NOMO-1 (cell line): ENCODE measurements around the gene KRTAP13-4.
A peak's percentile ranks its signal among the peaks of the same experiment; 100 is the strongest.

Experiments used
- DNase-seq, 2 experiments: peaks; one replicate each; lab custom pipeline; 2025; ENCODE audit not compliant: unreplicated experiment in 2 of 2; lab: John Stamatoyannopoulos, UW

The KRTAP13-4 gene

GRCh38 chr21:30430170-30430655, at the start of gene KRTAP13-4:
Gene KRTAP13-4, plus strand, starts transcription at chr21:30430220. Its CDS starts 56 bp downstream, at chr21:30430276.
- DNase-seq, result no peak

- DNase-seq, result no peak
These were observed 47.8 kb upstream of the KRTAP13-4 start for GRCh38 chr21:30382201-30382600.

- no peak for DNase-seq
These were observed 38.5 kb upstream of the KRTAP13-4 start for GRCh38 chr21:30391492-30392025.

- DNase-seq, result no peak
These were observed 34.3 kb upstream of the KRTAP13-4 start, which contains the start of gene KRTAP13-1 for GRCh38 chr21:30395731-30396130. Gene KRTAP13-1, plus strand, starts transcription at chr21:30396031. Its CDS starts 56 bp downstream, at chr21:30396087.

GRCh38 chr21:30408782-30409494, 21.1 kb upstream of the KRTAP13-4 start:
- peak in 1 of 2 experiments; percentile 6 for DNase-seq

GRCh38 chr21:30415993-30416392, 14.0 kb upstream of the KRTAP13-4 start:
- DNase-seq, result no peak

- DNase-seq, result no peak
These were observed 4.2 kb upstream of the KRTAP13-4 start, which contains the start of gene KRTAP13-3 for GRCh38 chr21:30425826-30426225. Gene KRTAP13-3, minus strand, starts transcription at chr21:30425926. Its CDS starts 14 bp downstream, at chr21:30425912.

GRCh38 chr21:30426731-30427130, 3.3 kb upstream of the KRTAP13-4 start:
- DNase-seq, result no peak

GRCh38 chr21:30434033-30434631, 4.1 kb downstream of the KRTAP13-4 start:
- DNase-seq, result peak; percentile 18 to 36

GRCh38 chr21:30437010-30437565, 7.1 kb downstream of the KRTAP13-4 start:
- DNase-seq, result peak; percentile 4 to 25

- DNase-seq, result no peak
These were observed 10.0 kb downstream of the KRTAP13-4 start, which contains the start of gene KRTAP15-1 for GRCh38 chr21:30439975-30440374. Gene KRTAP15-1, plus strand, starts transcription at chr21:30440275. Its CDS starts 53 bp downstream, at chr21:30440328.

GRCh38 chr21:30443226-30443625, 13.2 kb downstream of the KRTAP13-4 start:
- DNase-seq, result no peak

- DNase-seq, result no peak
These were observed 14.2 kb downstream of the KRTAP13-4 start for GRCh38 chr21:30444204-30444603.

- no peak for DNase-seq
These were observed 17.0 kb downstream of the KRTAP13-4 start for GRCh38 chr21:30447056-30447455.

- no peak for DNase-seq
These were observed 18.5 kb downstream of the KRTAP13-4 start for GRCh38 chr21:30448514-30448913.

GRCh38 chr21:30463713-30464112, 33.7 kb downstream of the KRTAP13-4 start:
- DNase-seq, result peak in 1 of 2 experiments; percentile 4

GRCh38 chr21:30468900-30469714, 39.1 kb downstream of the KRTAP13-4 start:
- DNase-seq, result no peak

GRCh38 chr21:30478004-30478403, 48.0 kb downstream of the KRTAP13-4 start:
- DNase-seq, result no peak

- DNase-seq, result no peak
These were observed 49.2 kb downstream of the KRTAP13-4 start for GRCh38 chr21:30479259-30479658.

GRCh38 chr21:30480145-30480544, 50.1 kb downstream of the KRTAP13-4 start, which contains the start of gene KRTAP19-1:
Gene KRTAP19-1, minus strand, starts transcription at chr21:30480367. Its CDS starts 50 bp downstream, at chr21:30480317.
- DNase-seq, result no peak
